K562 (cell line): ENCODE data around the gene SETD1B. TPM values are rescaled to one million over a fixed set of nuclear protein-coding genes. Genes with fewer than 3 reads are reported as not detected.

ENCODE experiments used
- ATF1 ChIP-seq, 2 experiments: fragments of 450-650 bp in 1 of 2; IDR thresholded peaks; 2 replicates each; pipeline ENCODE4 v1.6.1; 2016; ENCODE audit warnings: missing compliant biosample characterization in 1 of 2, missing genetic modification characterization in 1 of 2
- C11orf30 ChIP-seq: fragments of 450-650 bp; IDR thresholded peaks from 2 replicates; pipeline ENCODE4 v1.6.1; 2016; ENCODE audit warnings: low read depth, mild to moderate bottlenecking
- EGR1 ChIP-seq: fragments of 450-650 bp; conservative IDR thresholded peaks from 2 replicates; pipeline ENCODE4 v1.6.1; 2017; ENCODE audit warnings: mild to moderate bottlenecking
- ELF4 ChIP-seq: fragments of 450-650 bp; formaldehyde crosslinking; IDR thresholded peaks from 2 replicates; pipeline ENCODE4 v1.4.0; 2022; ENCODE audit warnings: missing genetic modification characterization
- GATAD2B ChIP-seq: fragments of 450-650 bp; IDR thresholded peaks from 2 replicates; pipeline ENCODE4 v1.6.1; 2017; ENCODE audit warnings: mild to moderate bottlenecking, borderline replicate concordance
- ID3 ChIP-seq, 2 experiments: fragments of 250-450 bp in 1 of 2; fragments of 450-650 bp in 1 of 2; sonication (Bioruptor Pico) in 1 of 2; IDR thresholded peaks; 2 replicates each; pipeline versions ENCODE4 v1.6.1 to v1.8.0; 2016 to 2021; ENCODE audit warnings: mild to moderate bottlenecking in 2 of 2, moderate library complexity in 2 of 2, missing compliant biosample characterization in 1 of 2, missing genetic modification characterization in 1 of 2
- MBD2 ChIP-seq: sonication (generic); IDR thresholded peaks from 2 replicates; pipeline ENCODE4 v1.6.1; 2016; ENCODE audit warnings: low read depth, borderline replicate concordance
- MTA2 ChIP-seq: fragments of 450-650 bp; IDR thresholded peaks from 2 replicates; pipeline ENCODE4 v1.6.1; 2016; ENCODE audit warnings: low read depth
- NR4A1 ChIP-seq, 2 experiments: fragments of 250-450 bp in 1 of 2; fragments of 450-650 bp in 1 of 2; sonication (Bioruptor Pico) in 1 of 2; IDR thresholded peaks; 2 replicates each; pipeline versions ENCODE4 v1.4.0 to v1.6.1; 2016 to 2020; ENCODE audit warnings: mild to moderate bottlenecking in 2 of 2, missing compliant biosample characterization in 1 of 2, missing genetic modification characterization in 1 of 2, moderate library complexity in 1 of 2
- PHF8 ChIP-seq: fragments of 200-600 bp; sonication (generic); IDR thresholded peaks from 2 replicates; pipeline ENCODE4 v1.6.1; 2012; ENCODE audit warnings: mixed run types, mild to moderate bottlenecking, inconsistent platforms, low read length, moderate library complexity, borderline replicate concordance
- POLR2H ChIP-seq: IDR thresholded peaks from 2 replicates; pipeline ENCODE4 v1.6.1; 2016; ENCODE audit warnings: missing genetic modification characterization, low read depth, mild to moderate bottlenecking, control low read depth, missing compliant biosample characterization, moderate library complexity
- STAT5A ChIP-seq: IDR thresholded peaks from 2 replicates; pipeline ENCODE4 v1.6.1; 2012; ENCODE audit warnings: low read length, inconsistent platforms, borderline replicate concordance
- TAF9B ChIP-seq: fragments of 450-650 bp; IDR thresholded peaks from 2 replicates; pipeline ENCODE4 v1.6.1; 2018; ENCODE audit warnings: mild to moderate bottlenecking; ENCODE audit not compliant: partially characterized antibody
- TEAD1 ChIP-seq, 2 experiments: fragments of 450-650 bp in 1 of 2; sonication (generic) in 1 of 2; formaldehyde crosslinking; IDR thresholded peaks; 2 replicates each; pipeline versions ENCODE4 v1.4.0 to v1.8.0; 2020 to 2022; ENCODE audit warnings: mild to moderate bottlenecking in 2 of 2, missing genetic modification reagents in 1 of 2
- ZC3H11A ChIP-seq: IDR thresholded peaks from 2 replicates; pipeline ENCODE4 v1.6.1; 2012; ENCODE audit warnings: low read depth, low read length, improper control_type of control experiment
- ZNF253 ChIP-seq: fragments of 250-450 bp; sonication (Bioruptor Pico); conservative IDR thresholded peaks from 2 replicates; pipeline ENCODE4 v1.6.1; 2021; ENCODE audit warnings: mild to moderate bottlenecking
- ZNF592 ChIP-seq: fragments of 450-650 bp; IDR thresholded peaks from 2 replicates; pipeline ENCODE4 v1.6.1; 2017; ENCODE audit warnings: antibody characterized with exemption, mild to moderate bottlenecking
- ZNF668 ChIP-seq: fragments of 250-450 bp; sonication (Bioruptor Pico); IDR thresholded peaks from 2 replicates; pipeline ENCODE4 v1.8.0; 2022; ENCODE audit warnings: mild to moderate bottlenecking, inconsistent platforms
- ZNF764 ChIP-seq: fragments of 250-450 bp; sonication (Bioruptor Pico); IDR thresholded peaks from 2 replicates; pipeline ENCODE4 v1.4.0; 2020; ENCODE audit warnings: low read depth, mild to moderate bottlenecking, moderate library complexity
- ZNF830 ChIP-seq: fragments of 250-450 bp; sonication (Bioruptor Pico); IDR thresholded peaks from 2 replicates; pipeline ENCODE4 v1.5.0; 2021; ENCODE audit warnings: mild to moderate bottlenecking
- polyA plus RNA-seq, 8 experiments: library from polyadenylated mRNA; depleted of rRNA in 4 of 8; stranded (reverse) in 5 of 8; unstranded in 3 of 8; fragments of >200 nt; fragmentation: Nextera tagmentation in 2 of 8; fragmentation: Illumina TruSeq in 1 of 8; extraction: Ambion mirVana in 2 of 8; extraction: Trizol in 1 of 8; gene quantifications; 2 replicates each; pipeline versions ENCODE4 v1.2.1 to v1.2.3, GENCODE V29; 2011 to 2014; ENCODE audit warnings: inconsistent platforms in 1 of 8, missing spikeins in 1 of 8
- total RNA-seq, 7 experiments: library from RNA; depleted of rRNA in 6 of 7; stranded (reverse); fragments of >200 nt in 6 of 7; fragmentation: Illumina TruSeq in 2 of 7; extraction: Trizol in 2 of 7; gene quantifications; 2 replicates each; pipeline versions ENCODE4 v1.2.1 to v1.2.3, GENCODE V29; 2011 to 2021; ENCODE audit warnings: low replicate concordance in 1 of 7
- TF ChIP-seq, protein P1 (sequence below): IDR thresholded peaks from 2 replicates; pipeline ENCODE4 v1.6.1; 2011; ENCODE audit warnings: borderline replicate concordance, low read depth, mild to moderate bottlenecking, moderate library complexity, low read length; ENCODE audit not compliant: insufficient read depth, poor library complexity, severe bottlenecking

SETD1B gene
- total and polyA plus RNA-seq, 9 of the 15 experiments (the other 6 are each of a cell fraction or from before 2014, with no cell fraction given), result 0.48 to 26.6 (median 2.3) TPM

DNA sequence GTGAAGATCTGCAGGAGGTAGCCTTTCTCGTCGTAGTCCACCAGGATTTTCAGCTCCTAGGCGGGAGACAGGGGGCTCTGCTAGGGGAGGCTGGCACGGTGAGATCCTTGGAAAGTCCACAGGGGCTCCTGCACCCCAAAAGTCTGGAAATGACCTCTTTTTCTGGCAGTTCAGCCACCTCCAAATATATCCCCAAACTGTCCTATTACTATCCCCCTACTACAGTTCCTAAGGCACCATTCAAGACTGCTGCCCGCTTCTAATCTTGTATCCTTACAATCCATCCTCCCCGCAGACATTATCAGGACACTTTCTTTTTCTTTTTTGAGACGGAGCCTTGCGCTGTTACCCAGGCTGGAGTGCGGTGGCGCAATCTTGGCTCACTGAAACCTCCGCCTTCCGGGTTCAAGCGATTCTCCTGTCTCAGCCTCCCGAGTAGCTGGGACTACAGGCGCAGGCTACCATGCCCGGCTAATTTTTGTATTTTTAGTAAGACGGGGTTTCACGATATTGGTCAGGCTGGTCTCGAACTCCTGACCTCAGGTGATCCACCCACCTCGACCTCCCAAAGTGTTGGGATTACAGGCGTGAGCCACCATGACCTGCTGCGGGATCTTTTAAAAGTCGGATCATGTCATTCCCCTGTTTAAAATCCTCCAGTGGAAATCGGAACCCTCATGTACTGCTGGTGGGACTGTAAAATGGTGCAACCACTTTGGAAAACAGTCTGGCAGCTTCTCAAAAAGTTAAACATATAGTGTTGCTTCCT is 36.4 kb downstream of the SETD1B start (continued):
- no peak for TF ChIP-seq NR4A1 (CRISPR knock-in tag; IDR thresholded peaks at IDR 0.05)
- no peak for TF ChIP-seq NR4A1 (tag; IDR thresholded peaks at IDR 0.05)
- no peak for TF ChIP-seq ZNF830 (CRISPR knock-in tag)
- no peak for TF ChIP-seq MTA2
- no peak for TF ChIP-seq C11orf30
- TF ChIP-seq ZNF253 (CRISPR knock-in tag), result no peak
- TF ChIP-seq ELF4 (CRISPR knock-in tag), result 0 out of 2 replicates have a peak, but pooled peaks have one; percentile 37
- TF ChIP-seq ID3 (CRISPR knock-in tag; IDR thresholded peaks at IDR 0.05), result no peak
- TF ChIP-seq ID3 (tag; IDR thresholded peaks at IDR 0.05), result 0 out of 2 replicates have a peak, but pooled peaks have one; percentile 28
- no peak for TF ChIP-seq MBD2
- TF ChIP-seq PHF8, result no peak
- no peak for TF ChIP-seq TEAD1 (CRISPR knock-in tag; IDR thresholded peaks at IDR 0.05)
- TF ChIP-seq ZNF764 (CRISPR knock-in tag), result no peak
- TF ChIP-seq ZC3H11A, result no peak
- no peak for TF ChIP-seq TAF9B
- TF ChIP-seq STAT5A, result no peak
- TF ChIP-seq ZNF668 (CRISPR knock-in tag), result no peak
- TF ChIP-seq, protein P1, sequence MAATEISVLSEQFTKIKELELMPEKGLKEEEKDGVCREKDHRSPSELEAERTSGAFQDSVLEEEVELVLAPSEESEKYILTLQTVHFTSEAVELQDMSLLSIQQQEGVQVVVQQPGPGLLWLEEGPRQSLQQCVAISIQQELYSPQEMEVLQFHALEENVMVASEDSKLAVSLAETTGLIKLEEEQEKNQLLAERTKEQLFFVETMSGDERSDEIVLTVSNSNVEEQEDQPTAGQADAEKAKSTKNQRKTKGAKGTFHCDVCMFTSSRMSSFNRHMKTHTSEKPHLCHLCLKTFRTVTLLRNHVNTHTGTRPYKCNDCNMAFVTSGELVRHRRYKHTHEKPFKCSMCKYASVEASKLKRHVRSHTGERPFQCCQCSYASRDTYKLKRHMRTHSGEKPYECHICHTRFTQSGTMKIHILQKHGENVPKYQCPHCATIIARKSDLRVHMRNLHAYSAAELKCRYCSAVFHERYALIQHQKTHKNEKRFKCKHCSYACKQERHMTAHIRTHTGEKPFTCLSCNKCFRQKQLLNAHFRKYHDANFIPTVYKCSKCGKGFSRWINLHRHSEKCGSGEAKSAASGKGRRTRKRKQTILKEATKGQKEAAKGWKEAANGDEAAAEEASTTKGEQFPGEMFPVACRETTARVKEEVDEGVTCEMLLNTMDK, result no peak
- TF ChIP-seq ZNF592, result no peak
- 0 out of 2 replicates have a peak, but pooled peaks have one; percentile 8 for TF ChIP-seq EGR1
- TF ChIP-seq GATAD2B, result no peak
- TF ChIP-seq POLR2H (tag), result no peak
- no peak for TF ChIP-seq ATF1 (CRISPR knock-in tag; IDR thresholded peaks at IDR 0.05)
- TF ChIP-seq ATF1 (tag; IDR thresholded peaks at IDR 0.05), result no peak
